Astrocyte (in vitro differentiated cells and primary cell): ENCODE measurements around the gene RBM25. TPM values are rescaled to one million over a fixed set of nuclear protein-coding genes. Genes with fewer than 3 reads are reported as not detected.
"Not testable (repeated sequence)": the region's sequence is repeated elsewhere in the genome, so short reads cannot be mapped to it uniquely, and the experiment has no call there.

Source experiments
- DNase-seq: peaks from one replicate; pipeline ENCODE4 v3.0.0-alpha.2; 2010; ENCODE audit warnings: low read depth
- FAIRE-seq: peaks from 2 replicates; lab custom pipeline; 2011; peaks lifted over from hg19 to GRCh38; lab: Jason Lieb, UNC
- H2AFZ ChIP-seq: 2 replicates; pipeline ENCODE4 v1.6.0; 2012; ENCODE audit warnings: low read depth, low read length, inconsistent platforms
- H3K27ac ChIP-seq: 2 replicates; pipeline ENCODE4 v1.5.1; 2011; ENCODE audit warnings: low read depth, low read length, inconsistent platforms
- H3K27me3 ChIP-seq: 2 replicates; pipeline ENCODE4 v1.6.0; 2011; ENCODE audit warnings: low read length, inconsistent platforms; ENCODE audit not compliant: insufficient read depth
- H3K36me3 ChIP-seq: 2 replicates; pipeline ENCODE4 v1.5.1; 2011; ENCODE audit warnings: low read length, inconsistent platforms; ENCODE audit not compliant: insufficient read depth
- H3K4me1 ChIP-seq: 2 replicates; pipeline ENCODE4 v1.5.1; 2011; ENCODE audit warnings: low read length, inconsistent platforms; ENCODE audit not compliant: insufficient read depth
- H3K4me2 ChIP-seq: 2 replicates; pipeline ENCODE4 v1.6.0; 2012; ENCODE audit warnings: low read length, inconsistent platforms
- H3K4me3 ChIP-seq: 2 replicates; pipeline ENCODE4 v1.5.1; 2011; ENCODE audit warnings: low read depth, mild to moderate bottlenecking, low read length, inconsistent platforms; ENCODE audit not compliant: insufficient read depth
- H3K79me2 ChIP-seq: 2 replicates; pipeline ENCODE4 v1.6.0; 2012; ENCODE audit warnings: mild to moderate bottlenecking, low read length, inconsistent platforms; ENCODE audit not compliant: insufficient read depth
- H3K9ac ChIP-seq: 2 replicates; pipeline ENCODE4 v1.6.0; 2012; ENCODE audit warnings: mild to moderate bottlenecking, low read length, inconsistent platforms
- H3K9me3 ChIP-seq: 2 replicates; pipeline ENCODE4 v1.5.1; 2012; ENCODE audit warnings: low read depth, mild to moderate bottlenecking, low read length, inconsistent platforms; ENCODE audit not compliant: insufficient read depth
- H4K20me1 ChIP-seq: 2 replicates; pipeline ENCODE4 v1.6.0; 2012; ENCODE audit warnings: low read length, inconsistent platforms; ENCODE audit not compliant: insufficient read depth
- H3K27ac Mint-ChIP-seq: one replicate; pipeline ENCODE4 v1.8.0; 2021; ENCODE audit warnings: mild to moderate bottlenecking, mixed read lengths; ENCODE audit not compliant: unreplicated experiment
- H3K27me3 Mint-ChIP-seq: one replicate; pipeline ENCODE4 v1.8.0; 2021; ENCODE audit warnings: low read depth, mixed read lengths; ENCODE audit not compliant: unreplicated experiment
- H3K36me3 Mint-ChIP-seq: one replicate; pipeline ENCODE4 v1.8.0; 2021; ENCODE audit warnings: low read depth, mixed read lengths; ENCODE audit not compliant: unreplicated experiment
- H3K4me1 Mint-ChIP-seq: one replicate; pipeline ENCODE4 v1.8.0; 2021; ENCODE audit warnings: low read depth, mixed read lengths; ENCODE audit not compliant: unreplicated experiment
- H3K4me3 Mint-ChIP-seq: one replicate; pipeline ENCODE4 v1.8.0; 2021; ENCODE audit warnings: mild to moderate bottlenecking, moderate library complexity, mixed read lengths; ENCODE audit not compliant: unreplicated experiment
- H3K9me3 Mint-ChIP-seq: one replicate; pipeline ENCODE4 v1.8.0; 2021; ENCODE audit warnings: mild to moderate bottlenecking, mixed read lengths; ENCODE audit not compliant: unreplicated experiment
- EZH2 ChIP-seq: IDR thresholded peaks from 2 replicates; pipeline ENCODE4 v1.6.1; 2012; ENCODE audit warnings: mild to moderate bottlenecking, low read length, inconsistent platforms; ENCODE audit not compliant: insufficient read depth
- total RNA-seq: library from RNA; stranded (reverse); gene quantifications from 2 replicates; pipeline ENCODE4 v1.2.1, GENCODE V29; 2021
- TF ChIP-seq, protein P1 (sequence below): IDR thresholded peaks from 2 replicates; pipeline ENCODE4 v1.5.1; 2011; ENCODE audit warnings: low read depth, mild to moderate bottlenecking, inconsistent platforms, low read length, moderate library complexity; ENCODE audit not compliant: insufficient read depth

RBM25 gene
- total RNA-seq, 1 donor from 2014 or later, result 101 TPM

GRCh38 chr14:73168691-73169090 lies 110.4 kb downstream of the RBM25 start:
- H3K4me1 ChIP-seq, result no peaks in the 10 kb centered on the region
- no peak overlapping the region for H3K9ac ChIP-seq
- Mint-ChIP-seq H3K27me3 (no peaks in the 10 kb centered on the region), H3K27ac (no peak overlapping the region), H3K4me3 (no peak overlapping the region), H3K36me3 (peaks cover 23% of the 10 kb centered on the region), H3K4me1 (no peaks in the 10 kb centered on the region), H3K9me3 (no peaks in the 10 kb centered on the region)
- no peak overlapping the region for H3K4me3 ChIP-seq
- no peak overlapping the region for H3K4me2 ChIP-seq
- peaks cover 13% of the 10 kb centered on the region for H3K36me3 ChIP-seq
- DNase-seq (no peak), FAIRE-seq (no peak)
- H3K9me3 ChIP-seq, result no peaks in the 10 kb centered on the region
- no peaks in the 10 kb centered on the region for H3K27me3 ChIP-seq
- H4K20me1 ChIP-seq, result peaks cover 6% of the 10 kb centered on the region
- no peaks in the 10 kb centered on the region for H3K79me2 ChIP-seq
- no peak overlapping the region for H3K27ac ChIP-seq
- no peak for TF ChIP-seq EZH2
- TF ChIP-seq, protein P1, sequence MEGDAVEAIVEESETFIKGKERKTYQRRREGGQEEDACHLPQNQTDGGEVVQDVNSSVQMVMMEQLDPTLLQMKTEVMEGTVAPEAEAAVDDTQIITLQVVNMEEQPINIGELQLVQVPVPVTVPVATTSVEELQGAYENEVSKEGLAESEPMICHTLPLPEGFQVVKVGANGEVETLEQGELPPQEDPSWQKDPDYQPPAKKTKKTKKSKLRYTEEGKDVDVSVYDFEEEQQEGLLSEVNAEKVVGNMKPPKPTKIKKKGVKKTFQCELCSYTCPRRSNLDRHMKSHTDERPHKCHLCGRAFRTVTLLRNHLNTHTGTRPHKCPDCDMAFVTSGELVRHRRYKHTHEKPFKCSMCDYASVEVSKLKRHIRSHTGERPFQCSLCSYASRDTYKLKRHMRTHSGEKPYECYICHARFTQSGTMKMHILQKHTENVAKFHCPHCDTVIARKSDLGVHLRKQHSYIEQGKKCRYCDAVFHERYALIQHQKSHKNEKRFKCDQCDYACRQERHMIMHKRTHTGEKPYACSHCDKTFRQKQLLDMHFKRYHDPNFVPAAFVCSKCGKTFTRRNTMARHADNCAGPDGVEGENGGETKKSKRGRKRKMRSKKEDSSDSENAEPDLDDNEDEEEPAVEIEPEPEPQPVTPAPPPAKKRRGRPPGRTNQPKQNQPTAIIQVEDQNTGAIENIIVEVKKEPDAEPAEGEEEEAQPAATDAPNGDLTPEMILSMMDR, result no peak
- H2AFZ ChIP-seq, result no peak overlapping the region

DNA sequence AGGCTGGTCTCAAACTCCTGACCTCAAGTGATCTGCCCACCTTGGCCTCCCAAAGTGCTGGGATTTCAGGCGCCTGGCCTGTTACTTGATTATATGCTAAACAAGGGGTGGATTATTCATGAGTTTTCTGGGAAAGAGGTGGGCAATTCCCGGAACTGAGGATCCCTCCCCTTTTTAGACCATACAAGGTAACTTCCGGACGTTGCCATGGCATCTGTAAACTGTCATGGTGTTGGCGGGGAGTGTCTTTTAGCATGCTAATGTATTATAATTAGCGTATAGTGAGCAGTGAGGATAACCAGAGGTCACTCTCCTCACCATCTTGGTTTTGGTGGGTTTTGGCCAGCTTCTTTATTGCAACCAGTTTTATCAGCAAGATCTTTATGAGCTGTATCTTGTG lies 111.5 kb downstream of the RBM25 start:
- not testable (repeated sequence) for H3K4me1 ChIP-seq, H3K27me3 Mint-ChIP-seq, FAIRE-seq, H3K27ac ChIP-seq, H3K9me3 Mint-ChIP-seq, H3K4me3 Mint-ChIP-seq, H3K4me3 ChIP-seq, H3K9me3 ChIP-seq, H3K4me1 Mint-ChIP-seq, H4K20me1 ChIP-seq, H3K27ac Mint-ChIP-seq, H3K9ac ChIP-seq, H2AFZ ChIP-seq, H3K4me2 ChIP-seq, H3K79me2 ChIP-seq, DNase-seq, H3K27me3 ChIP-seq
- H3K36me3 ChIP-seq, result peaks cover 18% of the 10 kb centered on the region
- H3K36me3 Mint-ChIP-seq, result peaks cover 21% of the 10 kb centered on the region

DNA sequence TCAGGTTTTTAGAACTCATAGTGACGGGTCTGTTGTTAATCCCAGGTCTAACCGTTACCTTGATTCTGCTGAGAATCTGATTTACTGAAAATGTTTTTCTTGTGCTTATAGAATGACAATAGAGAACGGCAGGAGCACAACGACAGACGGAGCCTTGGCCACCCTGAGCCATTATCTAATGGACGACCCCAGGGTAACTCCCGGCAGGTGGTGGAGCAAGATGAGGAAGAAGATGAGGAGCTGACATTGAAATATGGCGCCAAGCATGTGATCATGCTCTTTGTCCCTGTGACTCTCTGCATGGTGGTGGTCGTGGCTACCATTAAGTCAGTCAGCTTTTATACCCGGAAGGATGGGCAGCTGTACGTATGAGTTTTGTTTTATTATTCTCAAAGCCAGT lies 112.4 kb downstream of the RBM25 start:
- Histone ChIP-seq H3K9ac (no peak overlapping the region), H3K4me2 (no peak overlapping the region), H4K20me1 (peaks cover 6% of the 10 kb centered on the region), H3K4me3 (no peak overlapping the region), H3K36me3 (peaks cover 19% of the 10 kb centered on the region), H3K79me2 (no peaks in the 10 kb centered on the region), H3K4me1 (no peaks in the 10 kb centered on the region), H2AFZ (no peak overlapping the region), H3K27ac (no peak overlapping the region), H3K27me3 (no peaks in the 10 kb centered on the region), H3K9me3 (no peaks in the 10 kb centered on the region)
- Mint-ChIP-seq H3K36me3 (peaks cover 21% of the 10 kb centered on the region), H3K27ac (no peak overlapping the region), H3K27me3 (no peaks in the 10 kb centered on the region), H3K4me3 (no peak overlapping the region), H3K4me1 (no peaks in the 10 kb centered on the region), H3K9me3 (no peaks in the 10 kb centered on the region)
- TF ChIP-seq EZH2, result no peak
- TF ChIP-seq, protein P1, result no peak
- FAIRE-seq, result no peak
- no peak for DNase-seq
